Testis (tissue), 3 donors: ENCODE data around the gene PDE7B. TPM values are rescaled to one million over a fixed set of nuclear protein-coding genes. Genes with fewer than 3 reads are reported as not detected.

Source experiments
- DNase-seq: peaks from one replicate; pipeline ENCODE4 v3.0.0-alpha.2; 2019
- H3K27ac ChIP-seq, 2 donors: fragments of 200-600 bp; sonication (generic); one replicate each; pipeline ENCODE4 v1.5.1; 2019
- H3K27me3 ChIP-seq: fragments of 200-600 bp; sonication (generic); one replicate; pipeline ENCODE4 v1.5.1; 2019
- H3K36me3 ChIP-seq: fragments of 200-600 bp; sonication (generic); one replicate; pipeline ENCODE4 v1.5.1; 2017; ENCODE audit warnings: low read depth; ENCODE audit errors: missing control alignments
- H3K4me1 ChIP-seq: fragments of 200-600 bp; sonication (generic); one replicate; pipeline ENCODE4 v1.5.1; 2019
- H3K4me3 ChIP-seq, 2 donors: fragments of 200-600 bp; sonication (generic); one replicate each; pipeline ENCODE4 v1.5.1; 2017 to 2019
- H3K9me3 ChIP-seq: fragments of 200-600 bp; sonication (generic); one replicate; pipeline ENCODE4 v1.5.1; 2017
- POLR2A ChIP-seq: fragments of 450-650 bp; IDR thresholded peaks from one replicate; pipeline ENCODE4 v1.6.1; 2017; ENCODE audit warnings: antibody characterized with exemption, mild to moderate bottlenecking, moderate library complexity
- WGBS, 2 donors: methylation state at CpG; one replicate each; pipeline ENCODE4 v1.1.5; 2018; 5-methylcytosine and 5-hydroxymethylcytosine counted together
- intact Hi-C: fragments of 100-400 bp; cut with DNase I; formaldehyde crosslinking; loops from one replicate; pipeline ENCODE4 v1.15.1; 2023; ENCODE audit warnings: low total_unique reads
- polyA plus RNA-seq: library from polyadenylated mRNA; stranded (reverse); fragments of 350-450 nt; fragmentation: Illumina TruSeq; extraction: RNeasy Lipid Tissue Mini Kit (QIAGEN cat#74804); gene quantifications from one replicate; pipeline ENCODE4 v1.2.3, GENCODE V29; 2014; ENCODE audit warnings: low read depth, low replicate concordance; ENCODE audit not compliant: insufficient read depth
- total RNA-seq, 2 donors: library from RNA; depleted of rRNA; stranded (reverse); fragments of >200 nt; gene quantifications; one replicate each; pipeline ENCODE4 v1.2.3, GENCODE V29; 2016
- TF ChIP-seq, protein P1 (sequence below), 3 experiments: fragments of 450-650 bp in 2 of 3; fragments of 200-600 bp in 1 of 3; sonication (generic) in 1 of 3; IDR thresholded peaks; one replicate each; pipeline ENCODE4 v1.5.1; 2016 to 2019; ENCODE audit warnings: antibody characterized with exemption in 3 of 3, mild to moderate bottlenecking in 2 of 3, moderate library complexity in 1 of 3

Gene PDE7B
- total and polyA plus RNA-seq, 3 donors from 2014 or later, result 3.7 to 6.9 (median 4.4) TPM

DNA sequence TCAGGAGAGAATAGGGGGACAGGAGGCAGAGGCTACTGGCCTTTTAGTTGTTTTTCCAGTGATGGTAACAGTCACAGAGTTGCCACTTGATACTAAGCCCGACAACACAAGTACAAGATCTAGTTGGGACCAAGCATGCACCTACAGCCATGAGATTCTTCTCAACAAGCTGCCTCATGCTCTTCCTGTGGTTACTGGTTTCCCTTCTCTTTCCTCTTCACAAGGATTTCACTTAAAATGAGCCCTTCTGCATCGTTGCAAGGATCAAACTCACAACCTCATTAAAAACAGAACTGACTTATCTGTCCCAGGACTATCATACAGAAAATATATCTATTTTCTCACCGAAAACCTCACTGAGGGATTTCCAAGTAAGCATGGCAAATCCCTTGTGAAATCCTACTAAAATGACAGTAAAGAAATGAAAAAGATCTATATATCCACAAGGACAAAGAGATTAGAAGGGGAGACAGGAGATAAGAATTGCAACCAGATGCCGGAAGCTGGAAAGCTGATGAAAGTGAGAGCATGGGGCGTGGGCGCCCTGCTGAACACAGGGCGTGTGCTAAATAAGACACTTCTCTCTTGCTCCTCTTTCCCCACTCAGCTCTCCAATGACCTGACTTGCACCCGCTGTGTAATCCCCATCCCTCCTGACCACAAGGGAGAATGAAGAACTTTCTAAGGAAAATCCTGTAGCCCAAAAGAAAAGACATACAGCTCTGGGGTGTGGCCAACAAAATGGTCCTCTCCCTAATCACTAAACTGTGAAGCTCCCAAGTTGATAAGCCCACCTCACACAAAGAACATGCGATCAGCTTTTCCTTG, 385.2 kb downstream of the PDE7B start:
- Histone ChIP-seq H3K9me3 (no peaks in the 10 kb centered on the region), H3K27ac (no peak overlapping the region), H3K4me1 (no peaks in the 10 kb centered on the region), H3K36me3 (no peaks in the 10 kb centered on the region), H3K4me3 (no peak overlapping the region), H3K27me3 (no peaks in the 10 kb centered on the region)
- WGBS, 2 donors, result 75 to 78% methylated on average over 9 of the region's 9 CpGs
- no peak for DNase-seq
- no peak for TF ChIP-seq POLR2A
- TF ChIP-seq, protein P1, sequence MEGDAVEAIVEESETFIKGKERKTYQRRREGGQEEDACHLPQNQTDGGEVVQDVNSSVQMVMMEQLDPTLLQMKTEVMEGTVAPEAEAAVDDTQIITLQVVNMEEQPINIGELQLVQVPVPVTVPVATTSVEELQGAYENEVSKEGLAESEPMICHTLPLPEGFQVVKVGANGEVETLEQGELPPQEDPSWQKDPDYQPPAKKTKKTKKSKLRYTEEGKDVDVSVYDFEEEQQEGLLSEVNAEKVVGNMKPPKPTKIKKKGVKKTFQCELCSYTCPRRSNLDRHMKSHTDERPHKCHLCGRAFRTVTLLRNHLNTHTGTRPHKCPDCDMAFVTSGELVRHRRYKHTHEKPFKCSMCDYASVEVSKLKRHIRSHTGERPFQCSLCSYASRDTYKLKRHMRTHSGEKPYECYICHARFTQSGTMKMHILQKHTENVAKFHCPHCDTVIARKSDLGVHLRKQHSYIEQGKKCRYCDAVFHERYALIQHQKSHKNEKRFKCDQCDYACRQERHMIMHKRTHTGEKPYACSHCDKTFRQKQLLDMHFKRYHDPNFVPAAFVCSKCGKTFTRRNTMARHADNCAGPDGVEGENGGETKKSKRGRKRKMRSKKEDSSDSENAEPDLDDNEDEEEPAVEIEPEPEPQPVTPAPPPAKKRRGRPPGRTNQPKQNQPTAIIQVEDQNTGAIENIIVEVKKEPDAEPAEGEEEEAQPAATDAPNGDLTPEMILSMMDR (IDR thresholded peaks at IDR 0.05), result no peak
- intact Hi-C loops, result no loop called here

DNA sequence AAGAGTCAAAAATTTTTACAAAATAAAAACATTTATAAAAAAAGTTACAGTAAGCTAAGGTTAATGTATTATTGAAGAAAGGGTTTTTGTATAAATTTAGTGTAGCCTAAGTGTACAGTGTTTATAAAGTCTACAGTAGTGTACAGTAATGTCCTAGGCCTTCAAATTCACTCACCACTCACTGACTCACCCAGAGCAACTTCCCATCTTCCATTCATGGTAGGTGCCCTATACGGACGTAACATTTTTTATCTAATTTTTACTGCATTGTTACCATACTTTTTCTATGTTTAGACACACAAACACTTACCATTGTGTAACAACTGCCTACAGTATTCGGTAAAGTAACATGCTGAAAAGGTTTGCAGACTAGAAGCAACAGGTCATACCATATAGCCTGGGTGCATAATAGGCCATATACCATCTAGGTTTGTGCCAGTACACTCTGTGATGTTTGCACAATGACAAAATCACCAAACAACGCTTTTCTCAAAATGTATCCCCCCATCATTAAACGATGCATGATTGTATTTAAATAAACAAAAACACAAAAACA, 392.6 kb downstream of the PDE7B start:
- intact Hi-C loops, result no loop called here
- no peaks in the 10 kb centered on the region for H3K9me3 ChIP-seq
- no peak overlapping the region for H3K27ac ChIP-seq
- no peak for TF ChIP-seq POLR2A
- TF ChIP-seq, protein P1 (IDR thresholded peaks at IDR 0.05), result no peak
- WGBS, 2 donors, result 84 to 86% methylated on average over 5 of the region's 5 CpGs
- H3K4me3 ChIP-seq, result no peak overlapping the region
- no peak for DNase-seq
- H3K27me3 ChIP-seq, result no peaks in the 10 kb centered on the region
- H3K4me1 ChIP-seq, result no peaks in the 10 kb centered on the region
- H3K36me3 ChIP-seq, result no peaks in the 10 kb centered on the region
